Stimulated activated CD4-positive, alpha-beta T cell treated with anti-CD3 and anti-CD28 coated beads, Interleukin-4, amount 100 ng/mL, for 48 hours (primary cell): Measurements from ENCODE around the gene TMEM164.
A peak's percentile ranks its signal among the peaks of the same experiment; 100 is the strongest.
"Not testable (repeated sequence)": the region's sequence is repeated elsewhere in the genome, so short reads cannot be mapped to it uniquely, and the experiment has no call there.

ENCODE experiments used
- DNase-seq, 2 donors: peaks; one replicate each; pipeline ENCODE4 v3.0.0-alpha.2; 2020; ENCODE audit warnings: low read depth in 2 of 2

The TMEM164 gene

DNA sequence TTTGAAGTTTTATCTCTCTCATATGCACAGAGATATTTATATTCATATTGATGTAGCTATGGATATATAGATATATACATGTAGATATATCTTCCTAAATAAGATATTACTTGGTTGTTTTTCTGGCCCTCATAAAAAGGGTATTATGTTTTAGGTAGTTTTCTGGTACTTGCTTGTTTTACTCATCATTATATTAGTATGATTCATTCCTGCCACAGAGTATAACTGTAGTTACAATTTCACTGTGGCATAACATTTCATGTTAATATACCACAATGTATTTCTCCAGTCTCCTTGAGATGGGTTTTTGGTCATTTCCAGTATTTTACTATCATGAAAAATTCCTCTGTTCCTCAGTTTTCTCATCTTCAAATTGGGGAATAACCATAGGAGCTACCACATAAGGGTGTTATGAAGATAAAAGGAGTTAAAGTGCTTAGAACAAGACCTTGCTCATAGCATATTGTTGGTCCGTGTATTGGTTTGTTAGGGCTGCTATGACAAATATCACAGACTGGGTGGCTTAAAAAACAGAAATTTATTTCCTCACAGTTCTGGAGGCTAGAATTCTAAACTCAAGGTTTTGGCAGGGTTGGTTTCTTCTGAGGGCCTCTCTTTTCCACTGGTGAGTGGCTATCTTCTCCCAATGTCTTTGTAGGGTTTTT, 129.7 kb downstream of the TMEM164 start:
- no peak for DNase-seq

DNA sequence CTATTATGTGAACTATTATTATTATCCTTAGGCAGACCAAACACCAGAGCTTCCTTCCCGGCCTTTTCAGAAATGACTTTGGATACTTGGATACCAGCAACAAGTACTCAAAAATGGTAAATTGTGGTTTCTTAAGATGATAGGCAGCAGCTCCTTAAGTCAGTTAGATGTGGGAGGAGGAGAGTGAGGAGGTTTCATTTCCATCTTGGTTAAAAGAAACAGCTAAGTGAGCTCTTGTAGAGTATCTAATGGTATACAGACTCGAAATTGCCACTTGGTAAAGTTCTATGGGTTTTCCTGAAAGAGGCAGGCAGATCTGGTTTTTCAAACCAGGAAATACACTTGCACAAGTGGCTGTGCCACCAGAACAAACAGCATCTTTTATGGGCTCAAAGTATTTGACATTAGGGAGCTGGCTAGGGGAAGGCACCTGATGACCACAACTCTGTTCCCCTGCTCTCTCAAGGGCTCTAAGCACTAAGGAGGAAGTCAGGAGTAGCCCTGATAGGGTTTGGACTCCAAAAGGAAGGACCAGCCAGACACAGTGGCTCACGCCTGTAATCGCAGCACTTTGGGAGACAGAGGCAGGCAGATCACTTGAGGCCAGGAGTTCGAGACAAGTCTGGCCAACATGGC, 130.9 kb downstream of the TMEM164 start:
- DNase-seq = no peak

DNA sequence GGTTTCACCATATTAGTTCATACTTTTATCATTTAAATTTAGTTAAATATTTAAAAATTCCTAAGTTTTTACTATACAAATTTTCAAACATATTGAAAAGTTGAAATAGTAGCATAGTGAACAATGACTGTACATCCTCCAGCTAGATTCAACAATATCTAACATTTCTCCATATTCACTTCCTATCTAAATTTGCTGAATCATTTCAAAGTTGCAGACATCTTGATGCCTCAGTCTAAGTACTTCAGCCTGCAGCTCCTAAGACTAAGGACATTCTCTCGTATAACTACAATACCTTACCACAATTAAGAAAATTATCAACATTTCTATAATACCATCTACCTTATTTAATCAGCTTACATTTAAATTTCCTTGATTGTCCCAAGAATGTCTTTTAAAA, 132.7 kb downstream of the TMEM164 start:
- no peak for DNase-seq

DNA sequence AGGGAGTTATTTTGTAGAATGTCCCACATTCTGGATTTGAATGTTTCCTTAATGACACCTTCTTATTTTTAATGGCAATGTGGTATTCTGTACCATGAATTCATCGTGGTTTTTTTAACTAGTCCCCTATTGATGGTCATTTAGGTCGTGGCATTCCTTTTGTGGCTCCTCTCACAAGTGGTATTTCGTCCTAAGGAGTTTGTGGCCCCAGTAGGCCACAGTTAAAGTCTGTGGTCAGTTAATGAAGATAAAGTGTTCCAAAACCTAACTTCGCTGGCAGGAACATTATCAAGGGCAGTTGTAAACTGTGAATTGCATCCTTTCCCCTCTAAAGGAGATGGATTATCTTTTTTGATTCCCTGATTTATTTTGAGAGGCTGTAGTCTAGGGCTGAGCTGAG, 133.2 kb downstream of the TMEM164 start:
- DNase-seq = no peak

DNA sequence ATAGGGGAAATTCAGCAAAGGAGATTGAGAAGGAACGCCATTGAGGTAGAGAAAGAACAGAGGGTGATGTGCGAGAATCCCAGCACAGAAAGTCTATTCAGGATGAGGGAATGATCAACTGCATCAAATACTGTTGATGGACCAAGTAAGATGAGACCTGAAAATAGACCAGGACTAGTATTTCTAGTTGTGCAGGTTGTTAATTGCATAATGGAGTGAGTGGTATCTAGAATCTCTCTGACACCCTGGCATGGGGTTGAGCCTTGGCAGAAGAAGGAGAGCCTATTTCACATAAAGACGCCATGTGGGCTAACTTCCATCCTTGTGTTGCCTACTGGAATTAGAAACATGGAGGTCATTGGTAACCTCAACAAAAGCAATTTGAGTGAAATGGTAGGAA, 135.6 kb downstream of the TMEM164 start:
- no peak for DNase-seq

DNA sequence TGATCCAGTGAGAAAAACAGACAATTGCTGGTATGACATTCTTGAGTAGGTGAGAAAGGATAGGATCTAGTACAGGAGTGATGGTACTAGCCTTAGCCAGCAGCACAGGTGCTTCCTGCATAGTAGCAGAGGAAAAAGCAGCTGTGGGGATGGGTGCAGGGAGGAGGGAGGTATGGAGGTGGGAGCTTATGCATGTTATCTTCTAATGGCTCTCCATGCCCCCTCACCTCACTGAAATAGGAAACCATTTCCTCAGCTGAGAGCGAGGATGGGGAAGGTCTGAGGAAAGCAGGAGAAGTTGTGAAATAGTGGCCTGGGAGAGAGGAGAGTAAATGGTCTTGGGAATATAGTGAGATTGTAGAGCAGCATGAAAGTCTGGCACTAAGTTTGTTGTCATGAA, 136.3 kb downstream of the TMEM164 start:
- DNase-seq = no peak

DNA sequence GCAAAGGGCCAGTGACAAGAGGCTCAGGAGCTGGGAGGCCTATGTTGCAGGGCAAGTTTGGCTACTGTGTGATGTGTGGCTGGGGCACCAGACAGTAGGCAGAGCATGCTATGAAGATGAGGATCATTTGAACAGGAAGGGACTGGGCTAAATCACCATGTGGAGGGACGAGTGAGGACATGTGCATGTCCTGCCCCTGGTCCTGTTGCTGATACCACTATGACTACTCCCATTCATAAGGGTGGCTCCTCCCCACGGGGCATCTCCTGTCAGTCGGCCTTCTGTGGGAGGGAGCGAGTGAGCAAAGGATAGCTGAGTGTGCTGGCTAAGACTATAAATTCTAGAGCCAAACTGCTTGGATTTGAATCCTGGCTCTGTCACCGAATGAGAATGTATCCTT, 139.2 kb downstream of the TMEM164 start:
- no peak for DNase-seq

DNA sequence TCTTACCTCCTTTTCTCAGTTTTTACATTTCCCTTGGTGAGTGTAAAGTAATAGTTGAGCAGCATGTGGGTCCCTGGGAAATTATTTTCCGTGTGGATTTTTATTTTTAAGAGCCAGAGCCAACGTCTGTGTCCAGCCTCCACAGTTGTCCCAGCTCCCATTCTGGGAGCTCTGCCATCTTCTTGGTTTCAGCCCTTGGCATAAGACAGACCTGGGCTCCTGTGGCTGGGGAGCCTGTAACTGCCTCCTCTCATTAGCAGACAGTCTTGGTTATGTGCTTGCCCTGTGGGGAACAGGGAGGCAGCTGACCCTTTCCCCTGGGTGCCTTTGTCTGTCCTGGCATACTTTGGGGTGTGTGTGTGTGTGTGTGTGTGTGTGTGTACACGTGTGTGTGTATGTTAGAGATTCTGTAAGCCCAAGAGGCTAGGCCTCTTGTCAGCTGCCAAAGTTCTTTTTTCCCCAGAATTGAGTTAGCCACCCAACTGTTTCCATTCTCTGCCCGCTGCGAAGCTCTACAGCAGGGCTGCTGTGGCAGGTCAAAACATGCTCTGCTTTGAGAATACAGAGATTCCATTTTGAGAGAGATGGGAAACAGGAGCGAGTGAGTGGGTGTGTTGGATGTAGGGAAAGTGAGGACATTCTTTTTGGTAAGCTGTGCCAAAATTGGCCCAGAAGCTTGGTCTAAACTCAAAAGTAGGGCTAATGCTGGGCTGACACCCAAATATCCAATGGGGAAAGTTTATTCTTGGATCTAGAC, 140.7 kb downstream of the TMEM164 start:
- DNase-seq = no peak

DNA sequence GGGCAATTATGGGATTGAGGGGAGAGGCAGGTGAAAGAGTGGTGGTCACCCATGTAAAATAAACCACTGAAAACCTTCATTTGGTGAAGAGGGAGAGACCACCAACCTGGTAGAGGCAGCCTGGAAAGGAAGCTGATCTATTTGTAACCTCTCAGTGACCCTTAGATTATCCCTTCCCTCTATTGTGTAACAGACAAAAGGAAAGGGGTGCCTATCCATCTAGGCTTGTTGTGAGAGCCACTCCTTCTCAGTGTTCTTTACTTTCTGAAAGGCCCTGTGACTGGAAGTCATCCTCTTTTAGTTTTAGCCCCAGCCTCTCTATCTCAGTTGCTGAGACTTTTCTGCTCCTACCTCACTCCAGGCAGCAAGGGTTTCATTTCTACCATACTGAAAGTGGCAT, 142.4 kb downstream of the TMEM164 start:
- DNase-seq = no peak

DNA sequence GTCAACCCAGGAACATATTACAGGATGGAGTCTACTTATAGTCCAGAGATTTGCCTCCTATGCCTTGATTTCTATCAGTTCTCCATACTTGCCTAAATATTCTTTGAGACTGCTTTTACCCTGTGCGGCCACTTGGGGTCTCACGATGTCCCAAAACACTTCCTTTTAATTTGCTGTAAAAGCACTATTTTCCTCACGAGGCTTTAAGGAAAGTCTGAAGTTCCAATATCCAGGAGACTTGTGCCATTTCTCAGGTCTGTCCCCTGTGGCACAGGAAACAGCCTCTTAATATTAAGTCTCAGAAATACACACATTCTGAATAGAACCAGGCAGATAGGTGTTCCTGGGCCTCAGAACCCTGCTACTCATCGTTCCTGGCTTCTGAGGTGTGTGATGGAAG, 142.9 kb downstream of the TMEM164 start:
- no peak for DNase-seq

DNA sequence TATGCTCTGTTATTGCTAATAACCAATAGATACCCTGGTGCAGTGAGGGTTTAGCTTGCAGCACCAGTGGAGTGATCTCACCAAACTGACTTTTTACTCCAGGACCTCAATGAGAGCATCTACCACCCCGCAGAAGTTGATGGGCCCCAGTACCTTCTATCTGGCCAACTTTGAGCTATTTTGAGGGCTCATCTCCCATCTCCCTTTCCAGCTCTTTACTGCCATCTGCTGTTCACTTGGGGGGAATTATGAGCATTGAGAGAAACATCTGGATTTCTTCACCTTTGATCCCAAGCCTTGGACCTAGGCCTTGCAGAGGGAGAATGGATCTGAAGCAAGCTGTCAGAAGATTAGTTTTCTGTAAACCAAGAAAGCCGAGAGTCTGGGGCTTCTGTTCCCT, 143.6 kb downstream of the TMEM164 start:
- peak in 1 of 2 donors; percentile 6 for DNase-seq

DNA sequence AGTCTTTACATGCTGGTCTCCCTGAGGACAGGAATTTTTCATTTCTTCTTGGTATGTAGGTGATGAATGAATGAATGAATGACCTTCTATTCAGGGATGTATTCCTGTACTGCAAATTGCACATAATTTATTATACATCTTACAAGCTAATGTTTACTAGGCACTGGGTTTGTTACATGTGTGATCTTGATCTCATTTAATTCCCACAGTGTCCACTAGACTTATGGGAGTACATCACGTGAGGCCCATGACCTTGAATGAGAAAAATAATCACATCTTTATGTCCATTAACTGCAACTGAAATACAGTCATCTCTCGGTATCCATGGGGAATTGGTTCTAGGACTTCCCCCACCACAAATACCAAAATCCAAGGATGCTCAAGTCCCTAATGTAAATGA, 150.3 kb downstream of the TMEM164 start:
- DNase-seq = no peak

DNA sequence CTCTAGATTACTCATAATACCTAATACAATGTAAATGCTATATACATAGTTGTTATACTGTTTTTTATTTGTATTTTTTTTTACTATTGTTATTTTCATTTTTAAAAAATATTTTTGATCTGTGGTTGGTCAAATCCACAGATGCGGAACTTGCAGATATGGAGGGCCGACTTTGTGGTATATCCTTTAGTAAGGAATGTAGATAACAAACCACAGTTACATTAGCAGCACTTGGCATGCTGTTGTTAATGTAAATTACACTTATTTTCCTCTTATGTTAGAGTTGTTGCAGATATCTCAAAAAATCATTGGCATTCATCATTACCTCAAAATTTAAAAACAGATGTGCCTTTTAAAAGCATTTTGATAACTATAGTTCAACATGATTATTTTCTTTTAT, 151.0 kb downstream of the TMEM164 start:
- no peak for DNase-seq

DNA sequence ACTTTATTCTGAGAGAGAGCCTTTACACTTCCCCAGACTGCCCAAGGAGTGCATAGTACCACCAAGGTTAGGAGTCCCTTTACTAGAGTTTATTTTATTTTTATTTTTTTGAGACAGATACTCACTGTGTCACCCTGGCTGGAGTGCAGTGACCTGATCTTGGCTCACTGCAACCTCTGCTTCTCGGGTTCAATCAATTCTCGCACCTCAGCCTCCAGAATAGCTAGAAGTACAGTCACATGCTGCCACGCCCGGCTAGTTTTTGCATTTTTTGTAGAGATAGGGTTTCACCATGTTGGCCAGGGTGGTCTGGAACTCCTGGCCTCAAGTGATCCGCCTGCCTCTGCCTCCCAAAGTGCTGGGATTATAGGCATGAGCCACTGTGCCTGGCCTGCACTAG, 151.4 kb downstream of the TMEM164 start:
- DNase-seq = not testable (repeated sequence)

DNA sequence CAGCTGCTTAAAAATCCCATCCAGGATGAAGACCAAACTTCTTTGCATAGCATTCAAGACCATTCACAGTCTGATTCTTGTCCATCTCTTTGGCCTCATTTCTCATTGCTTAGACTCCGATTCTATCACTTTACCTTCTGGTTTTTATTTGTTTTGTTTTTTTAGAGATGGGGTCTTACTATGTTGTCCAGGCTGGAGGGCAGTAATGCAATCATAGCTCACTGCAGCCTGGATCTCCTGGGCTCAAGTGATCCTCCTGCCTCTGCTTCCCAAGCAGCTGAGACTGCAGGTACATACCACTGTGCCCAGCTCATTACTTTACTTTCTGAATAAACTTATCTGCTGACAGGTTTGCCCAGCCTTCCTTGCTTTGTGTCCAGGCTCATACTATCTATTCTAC, 152.8 kb downstream of the TMEM164 start:
- DNase-seq = no peak

DNA sequence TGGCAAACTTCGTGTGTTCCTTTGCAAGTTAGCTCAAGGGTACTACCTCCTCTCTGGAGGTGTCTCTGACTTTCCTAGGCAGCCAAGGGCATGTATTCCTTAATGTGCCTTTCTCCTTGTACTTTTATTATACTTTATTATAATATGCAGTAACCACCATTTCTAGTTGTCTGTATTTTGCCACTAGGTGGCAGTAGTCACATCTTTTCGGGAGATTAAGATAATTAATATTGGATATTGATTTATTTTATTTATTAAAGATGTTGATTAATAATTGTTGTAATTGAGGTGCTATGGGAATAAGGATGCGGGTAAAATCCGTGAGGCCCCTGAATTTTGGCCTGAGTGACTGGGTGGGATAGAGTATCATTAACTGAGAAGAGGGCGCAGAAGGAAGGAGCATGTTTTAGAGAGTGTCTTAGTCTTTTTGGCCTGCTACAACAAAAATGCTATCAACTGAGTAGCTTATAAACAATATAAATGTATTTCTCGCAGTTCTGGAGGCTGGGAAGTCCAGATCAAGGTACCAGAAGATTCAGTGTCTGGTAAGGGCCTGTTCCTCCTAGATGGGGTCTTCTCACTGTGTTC, 153.3 kb downstream of the TMEM164 start:
- DNase-seq = no peak

DNA sequence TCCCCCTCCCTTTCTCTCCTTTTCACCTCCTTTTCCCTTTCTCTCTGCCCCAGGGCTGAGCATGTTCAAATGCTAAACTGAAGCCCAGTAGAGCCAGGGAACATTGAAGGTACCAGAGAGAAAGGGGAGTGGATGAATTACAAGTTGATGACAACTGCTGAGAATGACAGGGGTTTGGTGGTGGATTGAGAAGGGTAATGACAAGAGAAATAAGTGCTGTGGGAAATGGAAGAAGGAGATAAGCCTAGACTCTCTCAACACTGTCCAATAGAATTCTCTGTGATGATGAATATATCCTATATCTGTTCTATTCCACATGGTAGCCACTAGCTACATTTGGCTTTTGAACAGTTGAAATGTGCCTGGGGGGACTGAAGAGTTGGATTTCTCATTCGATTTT, 154.5 kb downstream of the TMEM164 start:
- DNase-seq = no peak

DNA sequence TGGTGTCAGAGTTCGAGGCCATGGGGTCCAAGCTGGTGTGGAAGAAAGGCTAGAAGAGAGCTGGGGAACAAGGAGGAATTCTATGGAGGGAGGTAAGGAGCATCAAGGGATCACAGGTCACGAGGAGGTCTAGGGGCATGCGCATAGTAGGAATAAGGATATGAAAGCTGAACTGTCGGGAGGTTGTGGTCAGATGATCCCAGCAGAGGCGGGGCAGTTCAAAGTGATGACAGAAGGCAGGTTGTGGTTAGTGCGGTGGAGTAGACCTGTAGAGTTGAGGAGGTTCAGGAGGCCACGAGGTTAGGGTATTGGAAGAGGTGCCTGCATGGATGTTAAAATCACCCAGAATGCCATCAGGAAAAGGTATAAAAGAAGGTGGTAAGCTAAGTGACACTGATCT, 156.3 kb downstream of the TMEM164 start:
- DNase-seq = no peak

DNA sequence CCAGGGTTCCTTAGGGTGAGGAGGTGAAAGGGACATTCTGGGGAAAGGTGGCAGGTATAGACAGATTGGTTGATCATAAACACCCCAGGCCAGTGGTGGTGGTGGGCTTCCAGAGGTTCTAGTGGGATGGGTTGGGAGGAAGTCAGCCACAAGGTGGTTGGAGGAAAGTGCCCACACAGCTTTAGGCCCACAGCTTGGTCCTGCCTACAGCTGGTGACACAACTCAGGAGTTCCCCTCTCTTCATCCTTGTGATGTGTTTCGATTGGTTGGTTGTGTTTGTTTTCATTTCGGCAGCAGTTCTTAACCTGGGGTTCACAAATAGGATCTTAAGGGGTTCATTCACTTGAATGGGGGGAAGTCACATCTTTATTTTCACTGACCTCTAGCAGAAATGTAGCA, 157.0 kb downstream of the TMEM164 start:
- DNase-seq = no peak

DNA sequence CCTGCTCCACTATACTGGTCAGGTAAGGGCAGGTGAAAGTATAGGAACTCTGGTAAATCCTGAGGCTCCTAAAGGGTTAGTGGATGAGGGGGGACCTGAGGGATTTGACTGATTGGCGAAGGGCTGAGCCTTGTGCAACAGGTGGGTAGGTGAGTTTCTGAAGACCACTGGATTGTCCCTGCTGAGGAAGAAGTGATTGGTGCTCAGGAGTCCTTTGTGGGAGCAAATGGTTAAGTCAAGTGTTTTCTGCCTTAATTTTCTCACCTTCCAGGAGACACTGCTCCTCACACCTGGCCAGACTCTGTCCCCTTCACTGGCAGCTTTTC, 158.4 kb downstream of the TMEM164 start:
- no peak for DNase-seq

DNA sequence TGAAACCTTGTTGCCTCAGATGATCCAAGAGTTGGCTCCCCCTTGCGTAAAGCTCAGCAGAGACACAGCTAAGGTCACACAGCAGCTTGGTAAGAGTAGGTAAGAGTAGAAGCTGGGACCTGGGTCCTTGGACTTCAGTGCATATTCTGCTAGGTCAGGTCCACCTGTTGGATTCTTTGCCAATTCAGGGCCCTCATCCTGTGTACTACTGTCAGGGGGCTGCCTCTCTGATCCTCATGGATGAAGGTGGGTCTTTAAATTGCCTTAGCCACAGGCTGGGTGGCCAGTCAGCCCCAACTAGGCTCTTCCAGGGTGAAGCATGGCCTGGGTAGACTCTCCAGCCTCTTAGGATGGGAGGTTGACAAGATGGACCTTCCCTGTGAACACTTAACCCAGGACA, 159.2 kb downstream of the TMEM164 start:
- no peak for DNase-seq

DNA sequence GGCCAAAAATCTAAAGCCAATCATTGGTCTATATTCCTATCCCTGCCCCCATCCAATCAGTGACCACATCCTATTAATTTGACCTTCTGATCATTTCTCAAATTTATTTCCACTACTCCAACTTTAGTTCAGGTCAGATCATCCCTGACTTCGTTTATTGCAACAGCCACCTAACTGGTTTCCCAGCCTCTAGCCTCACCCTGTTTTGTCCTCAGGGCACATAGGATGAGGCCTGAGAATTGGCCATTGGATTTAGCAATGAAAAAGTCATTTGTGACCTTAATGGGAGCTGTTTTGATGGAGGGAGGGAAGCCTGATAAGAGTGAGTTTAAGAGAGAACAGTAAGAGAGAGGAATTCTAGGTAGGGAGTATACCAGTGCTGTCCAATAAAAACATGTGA, 160.0 kb downstream of the TMEM164 start:
- no peak for DNase-seq

DNA sequence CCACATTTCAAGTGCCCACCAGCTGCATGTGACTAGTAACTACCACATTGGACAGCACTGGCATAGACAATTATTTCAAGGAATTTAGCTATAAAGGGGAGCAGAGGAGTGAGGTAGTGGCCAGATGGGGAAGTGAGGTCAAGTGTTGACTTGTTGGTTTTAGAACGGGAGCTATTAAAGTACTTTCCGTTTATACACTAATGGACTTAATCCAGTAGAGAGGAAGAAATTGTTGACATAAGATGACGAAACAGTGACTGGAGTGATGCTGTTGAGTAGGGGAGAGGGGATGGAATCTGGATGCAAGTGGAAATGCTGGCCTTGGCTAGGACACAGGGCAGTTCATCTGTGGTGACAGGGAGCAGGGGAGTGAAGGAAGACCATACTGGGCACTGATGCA, 160.6 kb downstream of the TMEM164 start:
- DNase-seq = no peak
